ENCODE data around the gene PFKFB2. TPM values are rescaled to one million over a fixed set of nuclear protein-coding genes. Genes with fewer than 3 reads are reported as not detected.

PFKFB2 gene
- total RNA-seq, 1 experiment from 2014 or later = 28.0 TPM

GRCh38 chr1:207067185-207067584 is 14.1 kb downstream of the PFKFB2 start:
- ChIA-PET POLR2A (ENCODE audit: unreplicated experiment) (no interaction called here), CTCF (no interaction called here)
- no peaks in the 10 kb centered on the region for H3K4me1 ChIP-seq (replicated peaks; ENCODE audit: insufficient read depth)
- H2AFZ ChIP-seq = no peak overlapping the region
- intact Hi-C loops (cut with micrococcal nuclease; ENCODE audit: unreplicated experiment) = no loop called here
- H3K79me2 ChIP-seq (ENCODE audit: low read depth) = no peaks in the 10 kb centered on the region
- H3F3A ChIP-seq (ENCODE audit: insufficient read depth, low read depth) = no peaks in the 10 kb centered on the region
- peaks cover 11% of the 10 kb centered on the region for H3K36me3 ChIP-seq (ENCODE audit: low read depth)
- H3K4me3 ChIP-seq = no peak overlapping the region
- no TSS peak for BruUV-seq (replicated peaks)
- H3K9me2 ChIP-seq (ENCODE audit: insufficient read depth) = no peaks in the 10 kb centered on the region
- no peaks in the 10 kb centered on the region for H3K9me3 ChIP-seq (ENCODE audit: insufficient read depth, low read depth)
- H4K20me1 ChIP-seq (ENCODE audit: insufficient read depth) = no peaks in the 10 kb centered on the region
- H3K27me3 ChIP-seq (ENCODE audit: insufficient read depth, low read depth) = no peaks in the 10 kb centered on the region
- no peak for TF ChIP-seq CTCF (conservative IDR thresholded peaks at IDR 0.05)
- no peak for TF ChIP-seq EZH2 (IDR thresholded peaks at IDR 0.05; ENCODE audit: low read depth)
- H3K4me2 ChIP-seq = no peak overlapping the region
- H3K27ac ChIP-seq = no peak overlapping the region
- DNase-seq = no peak

GRCh38 chr1:207067665-207068064 is 14.6 kb downstream of the PFKFB2 start:
- POLR2A ChIA-PET (ENCODE audit: unreplicated experiment) = no interaction called here
- H3K36me3 ChIP-seq (ENCODE audit: low read depth) = peaks cover 6% of the 10 kb centered on the region
- H2AFZ ChIP-seq = no peak overlapping the region
- H3F3A ChIP-seq (ENCODE audit: insufficient read depth, low read depth) = no peaks in the 10 kb centered on the region
- H3K4me3 ChIP-seq = no peak overlapping the region
- intact Hi-C loops (cut with micrococcal nuclease; ENCODE audit: unreplicated experiment) = no loop called here
- TF ChIP-seq CTCF (conservative IDR thresholded peaks at IDR 0.05) (no peak), EZH2 (IDR thresholded peaks at IDR 0.05; ENCODE audit: low read depth) (no peak)
- CTCF ChIA-PET = interaction anchor here (1.1 kb wide), 1 partner anchor 85 kb away, joined by 10 read pairs; no protein-coding TSS in a partner anchor
- H3K4me1 ChIP-seq (replicated peaks; ENCODE audit: insufficient read depth) = no peaks in the 10 kb centered on the region
- BruUV-seq (replicated peaks) = no TSS peak
- no peaks in the 10 kb centered on the region for H3K9me2 ChIP-seq (ENCODE audit: insufficient read depth)
- no peaks in the 10 kb centered on the region for H3K27me3 ChIP-seq (ENCODE audit: insufficient read depth, low read depth)
- no peak overlapping the region for H3K4me2 ChIP-seq
- no peaks in the 10 kb centered on the region for H3K9me3 ChIP-seq (ENCODE audit: insufficient read depth, low read depth)
- H3K79me2 ChIP-seq (ENCODE audit: low read depth) = no peaks in the 10 kb centered on the region
- H4K20me1 ChIP-seq (ENCODE audit: insufficient read depth) = no peaks in the 10 kb centered on the region
- DNase-seq = no peak
- no peak overlapping the region for H3K27ac ChIP-seq

- H4K20me1 ChIP-seq (ENCODE audit: insufficient read depth) = no peaks in the 10 kb centered on the region
- H3K36me3 ChIP-seq (ENCODE audit: low read depth) = peaks cover 4% of the 10 kb centered on the region
- no peaks in the 10 kb centered on the region for H3K79me2 ChIP-seq (ENCODE audit: low read depth)
- BruUV-seq (replicated peaks) = no TSS peak
- H3K4me1 ChIP-seq (replicated peaks; ENCODE audit: insufficient read depth) = no peaks in the 10 kb centered on the region
- no peak overlapping the region for H3K4me2 ChIP-seq
- no peak overlapping the region for H3K27ac ChIP-seq
- no peaks in the 10 kb centered on the region for H3K9me2 ChIP-seq (ENCODE audit: insufficient read depth)
- H3K9me3 ChIP-seq (ENCODE audit: insufficient read depth, low read depth) = no peaks in the 10 kb centered on the region
- intact Hi-C loops (cut with micrococcal nuclease; ENCODE audit: unreplicated experiment) = no loop called here
- H3K27me3 ChIP-seq (ENCODE audit: insufficient read depth, low read depth) = no peaks in the 10 kb centered on the region
- TF ChIP-seq CTCF (conservative IDR thresholded peaks at IDR 0.05) = no peak
- TF ChIP-seq EZH2 (IDR thresholded peaks at IDR 0.05; ENCODE audit: low read depth) = no peak
- no peak for DNase-seq
- H3K4me3 ChIP-seq = no peak overlapping the region
- no peaks in the 10 kb centered on the region for H3F3A ChIP-seq (ENCODE audit: insufficient read depth, low read depth)
- POLR2A ChIA-PET (ENCODE audit: unreplicated experiment) = interaction anchor here (0.6 kb wide), 1 partner anchor 496 kb away, joined by 3 read pairs; no protein-coding TSS in a partner anchor
- CTCF ChIA-PET = interaction anchor here (0.7 kb wide), 1 partner anchor 10 kb away, joined by 4 read pairs; no protein-coding TSS in a partner anchor
- H2AFZ ChIP-seq = no peak overlapping the region
These were observed 16.0 kb downstream of the PFKFB2 start for GRCh38 chr1:207069061-207069460.
